GM21737 (cell line): ENCODE measurements around the gene SCYGR1.
"Not testable (repeated sequence)": the region's sequence is repeated elsewhere in the genome, so short reads cannot be mapped to it uniquely, and the experiment has no call there.

ENCODE experiments used
- ATAC-seq: cut with Tn5 transposase; IDR thresholded peaks from one replicate; pipeline ENCODE4 v1.9.1; 2021; ENCODE audit warnings: mild to moderate bottlenecking, moderate library complexity; ENCODE audit not compliant: unreplicated experiment

The SCYGR1 gene, protein sequence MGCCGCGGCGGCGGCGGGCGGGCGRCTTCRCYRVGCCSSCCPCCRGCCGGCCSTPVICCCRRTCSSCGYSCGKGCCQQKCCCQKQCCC

DNA sequence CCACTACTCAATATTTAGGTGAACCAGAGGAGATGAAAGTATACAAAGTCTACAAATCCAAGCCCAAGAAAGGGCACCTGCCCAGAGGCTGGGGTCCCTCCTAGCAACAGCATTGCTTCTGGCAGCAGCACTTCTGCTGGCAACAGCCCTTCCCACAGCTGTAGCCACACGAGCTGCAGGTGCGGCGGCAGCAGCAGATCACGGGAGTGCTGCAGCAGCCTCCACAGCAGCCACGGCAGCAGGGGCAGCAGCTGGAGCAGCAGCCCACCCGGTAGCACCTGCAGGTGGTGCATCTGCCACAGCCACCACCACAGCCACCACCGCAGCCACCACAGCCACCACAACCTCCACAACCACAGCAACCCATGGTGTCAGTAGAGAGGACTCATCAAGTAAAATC lies at the start of gene SCYGR1:
SCYGR1 (minus strand) TSS at position 367 of the 400 bp plus-strand sequence; CDS start at position 367, 0 bp downstream.
- not testable (repeated sequence) for ATAC-seq

DNA sequence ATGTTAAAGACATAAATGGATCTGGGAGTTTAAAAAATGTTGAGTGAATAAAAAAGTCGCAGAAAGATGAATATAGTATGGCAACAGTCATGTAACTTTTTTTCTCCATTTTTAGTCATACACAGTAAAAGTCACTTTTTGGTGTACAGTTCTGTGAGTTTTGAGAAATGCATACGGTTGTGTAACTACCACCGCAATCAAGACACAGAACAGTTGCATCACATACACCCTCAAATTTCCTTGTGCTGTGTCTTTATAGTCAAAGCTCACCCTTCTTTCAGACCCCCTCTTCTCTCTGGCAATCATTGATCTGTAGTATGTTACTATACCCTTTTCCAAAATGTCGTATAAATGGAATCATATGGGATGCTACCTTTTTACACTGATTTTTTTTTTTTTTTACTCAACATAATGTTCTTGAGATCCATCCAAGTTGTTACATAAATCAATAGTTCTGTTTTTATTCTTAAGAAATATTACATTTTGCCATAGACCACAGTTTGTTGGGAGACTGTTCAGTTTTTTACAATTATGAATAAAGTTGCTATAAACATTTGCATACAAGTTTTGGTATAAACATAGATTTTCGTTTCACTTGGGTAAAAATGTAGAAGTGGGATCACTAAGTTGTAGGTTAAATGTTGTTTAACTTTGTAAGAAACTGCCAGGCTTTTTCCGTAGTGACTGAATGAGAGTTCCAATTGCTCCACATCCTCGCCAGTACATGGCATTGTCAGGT lies 48.9 kb upstream of the SCYGR1 start:
- no peak for ATAC-seq

DNA sequence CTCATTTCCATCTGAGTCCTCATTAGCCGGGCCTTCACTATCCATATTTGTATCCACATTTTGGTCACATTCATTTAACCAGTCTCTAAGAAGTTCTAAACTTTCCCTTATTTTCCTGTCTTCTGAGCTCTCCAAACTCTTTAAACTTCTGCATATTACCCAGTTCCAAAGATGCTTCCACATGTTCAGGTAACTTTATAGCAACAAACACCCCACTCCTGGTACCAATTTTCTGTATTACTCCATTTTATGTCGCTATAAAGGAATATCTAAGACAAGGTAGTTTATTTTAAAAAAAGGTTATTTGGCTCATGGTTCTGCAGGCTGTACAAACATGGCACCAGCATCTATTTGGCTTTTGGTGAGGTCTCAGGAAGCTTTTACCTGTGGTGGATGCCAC lies 45.4 kb upstream of the SCYGR1 start:
- ATAC-seq: no peak

DNA sequence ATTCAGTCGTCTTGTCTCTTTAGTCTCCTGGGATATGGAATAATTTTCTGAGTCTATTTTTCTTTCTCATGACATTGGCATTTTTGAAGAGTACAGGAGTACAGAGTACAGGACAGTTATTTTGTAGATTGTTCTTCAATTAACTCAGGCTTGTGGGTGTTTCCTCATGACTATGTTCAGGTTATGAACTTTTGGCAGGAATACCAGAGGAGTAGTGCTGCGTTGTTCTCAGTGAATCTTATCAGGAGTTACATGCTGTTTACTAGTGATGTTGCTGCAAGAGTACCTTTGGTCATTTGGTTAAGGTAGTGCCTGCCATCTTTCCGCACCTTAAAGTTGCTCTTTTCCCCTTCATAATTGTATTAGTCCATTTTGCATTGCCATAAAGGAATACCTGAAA lies 42.9 kb upstream of the SCYGR1 start:
- ATAC-seq: no peak

DNA sequence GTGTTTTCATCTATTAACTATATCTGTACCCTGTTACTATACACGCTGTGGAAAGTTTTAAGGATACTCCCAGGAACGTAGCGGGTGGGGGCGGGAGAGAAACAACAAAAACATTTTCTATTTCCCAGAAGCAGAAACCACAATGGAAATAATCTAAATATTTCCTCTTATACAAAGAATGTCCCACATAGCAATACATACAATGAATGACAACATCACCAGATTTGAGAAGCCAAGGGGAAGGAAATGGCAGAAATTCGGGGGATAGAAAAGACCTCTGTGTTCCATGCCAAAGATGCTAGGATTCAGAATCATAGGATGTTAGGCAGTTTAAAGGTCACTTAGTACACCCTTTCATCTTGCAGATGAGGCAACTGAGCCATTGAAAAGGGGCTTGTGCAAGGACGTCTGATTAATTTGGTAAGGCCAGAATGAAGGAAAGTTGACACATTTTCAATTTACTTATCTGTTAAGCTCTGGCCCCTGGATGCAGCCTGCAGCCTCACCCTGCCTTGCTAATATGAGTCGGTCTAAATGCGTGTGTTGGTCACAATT lies 41.1 kb upstream of the SCYGR1 start:
- no peak for ATAC-seq

DNA sequence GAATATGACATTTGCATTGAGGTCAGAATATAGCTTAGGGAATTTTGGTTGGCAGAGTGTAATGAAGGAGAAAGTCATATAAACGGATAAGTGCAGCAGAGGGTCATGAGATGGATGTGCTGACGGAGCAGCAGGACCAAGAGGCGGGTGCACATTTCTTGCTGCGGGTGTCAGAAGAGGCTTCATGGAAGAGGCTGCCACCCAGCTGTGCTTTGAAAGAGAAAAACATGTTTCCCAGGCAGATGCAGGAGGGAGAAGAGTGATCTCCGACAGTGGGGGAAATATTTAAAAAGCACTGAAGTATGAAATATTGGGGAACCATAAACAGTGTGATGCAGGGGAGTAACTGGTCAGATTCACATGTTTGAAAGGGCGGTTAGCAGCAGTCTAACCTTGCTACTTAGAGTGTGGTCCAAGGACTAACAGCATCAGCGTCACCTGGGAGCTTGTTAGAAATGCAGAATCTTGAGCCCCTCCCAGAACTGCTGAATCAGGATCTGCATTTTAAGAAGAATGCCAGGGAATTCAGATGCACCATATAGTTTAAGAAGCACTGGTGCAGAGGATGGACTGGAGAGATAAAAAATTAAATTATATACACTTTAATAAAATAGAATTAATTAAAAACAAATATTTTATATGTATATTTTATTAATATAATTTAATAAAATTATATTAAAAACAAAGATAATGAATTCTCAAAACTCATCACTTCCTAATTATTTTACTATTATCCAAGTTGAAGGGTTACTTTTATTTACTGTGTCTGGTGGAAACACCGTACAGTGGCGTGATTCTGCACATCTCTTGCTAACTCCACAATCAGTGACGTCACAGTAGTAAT lies 36.1 kb upstream of the SCYGR1 start:
- ATAC-seq: no peak

DNA sequence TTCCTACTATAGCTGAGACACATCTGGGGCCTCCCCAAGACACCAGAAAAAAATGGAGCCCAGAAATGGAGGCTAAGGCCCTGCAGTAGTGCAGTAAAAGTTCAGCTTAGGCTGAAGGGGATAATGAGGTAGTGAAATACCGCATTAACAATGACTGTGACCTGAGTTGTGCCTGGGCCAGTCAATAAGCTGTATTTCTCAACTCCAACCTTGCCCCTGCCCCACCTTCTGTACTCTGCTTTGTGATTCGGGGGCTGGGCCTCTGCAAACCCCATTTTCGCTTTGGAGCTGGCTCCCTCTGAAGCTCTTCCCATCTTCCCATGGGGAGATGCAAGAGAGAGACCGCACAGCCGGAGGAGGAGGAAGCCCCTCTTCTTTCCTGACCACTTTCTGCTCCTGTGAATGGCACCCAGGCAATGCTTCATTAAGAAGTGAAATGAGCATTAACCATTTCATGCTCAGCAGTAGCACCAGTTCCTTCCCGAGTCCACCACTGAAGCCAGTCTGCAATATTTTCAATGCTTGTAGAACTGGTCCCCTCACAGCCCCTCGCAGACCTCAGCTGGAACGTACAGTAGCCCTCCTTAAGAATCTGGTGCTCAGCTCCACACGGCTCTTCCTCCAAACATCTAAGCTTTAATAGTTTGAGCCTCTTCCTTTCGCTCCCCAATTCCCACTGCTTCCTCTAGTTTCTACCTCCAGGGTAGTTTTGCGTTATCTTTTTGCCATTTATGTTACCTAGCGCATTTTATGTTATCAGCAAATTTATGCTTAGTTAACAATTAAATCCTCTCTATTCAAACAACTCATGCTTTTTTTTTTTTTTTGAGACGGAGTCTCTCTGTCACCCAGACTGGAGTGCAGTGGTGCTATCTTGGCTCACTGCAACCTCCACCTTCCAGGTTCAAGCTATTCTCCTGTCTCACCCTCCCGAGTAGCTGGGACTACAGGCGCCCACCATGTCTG lies 32.6 kb upstream of the SCYGR1 start:
- ATAC-seq: no peak

DNA sequence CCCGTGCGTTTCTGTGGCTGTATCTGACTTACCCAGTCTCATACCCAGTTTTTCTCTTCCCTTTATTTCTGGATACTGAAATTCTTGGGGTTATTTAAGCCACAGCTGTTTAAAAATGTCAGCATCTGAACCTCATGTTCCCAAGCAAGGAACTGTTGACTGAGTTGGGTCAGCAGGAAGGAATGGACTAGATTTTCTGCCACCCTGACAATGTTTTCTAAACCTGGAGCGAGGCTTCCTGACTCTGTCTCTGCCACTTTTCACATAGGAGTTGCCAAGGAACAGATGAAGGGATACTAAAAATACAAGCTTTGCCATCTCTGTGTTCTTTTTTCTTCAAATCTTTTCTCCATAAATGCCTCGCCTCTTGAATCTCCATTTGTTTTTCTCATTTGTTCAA lies 29.0 kb upstream of the SCYGR1 start:
- no peak for ATAC-seq

DNA sequence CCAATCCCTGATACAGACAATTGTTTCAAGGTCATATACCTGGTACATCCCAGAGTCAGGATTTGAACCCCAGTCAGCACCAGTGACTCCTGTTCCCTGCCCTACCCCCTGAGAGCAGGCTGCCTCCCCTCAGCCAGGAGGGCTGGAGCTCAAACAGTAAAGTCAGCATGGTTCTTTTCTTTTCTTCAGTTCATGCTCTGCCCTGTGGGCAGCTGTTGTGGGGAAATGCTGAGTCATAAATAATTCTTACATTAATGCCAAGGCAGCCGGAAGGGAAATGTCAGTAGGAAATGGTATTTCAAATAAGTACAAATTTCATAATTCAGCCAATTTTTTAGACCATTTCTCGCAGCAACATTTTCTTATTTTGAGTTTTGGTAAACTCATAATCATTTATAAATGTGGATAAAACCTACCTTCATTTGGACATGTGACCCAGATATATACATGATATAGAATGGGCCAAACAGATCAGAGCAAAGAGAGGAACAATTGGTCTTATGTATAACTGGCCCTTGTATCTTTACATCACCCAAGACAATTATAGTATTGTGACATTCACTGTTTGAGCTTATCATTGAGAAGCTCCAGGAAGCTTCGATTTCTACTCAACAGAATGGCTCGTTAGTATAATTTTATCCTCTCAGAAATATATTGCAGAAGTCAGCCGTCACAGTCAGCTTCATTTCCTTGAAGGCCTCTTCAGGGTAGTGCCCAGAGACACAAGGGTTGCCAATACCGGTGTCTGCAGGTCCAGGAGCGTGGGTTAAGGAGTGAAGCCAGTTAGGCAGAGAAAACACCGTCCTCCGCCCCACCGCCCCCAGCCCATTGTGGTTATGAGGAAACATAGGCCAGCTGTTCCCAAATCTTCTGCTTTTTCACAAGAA lies 28.0 kb upstream of the SCYGR1 start:
- ATAC-seq: no peak

DNA sequence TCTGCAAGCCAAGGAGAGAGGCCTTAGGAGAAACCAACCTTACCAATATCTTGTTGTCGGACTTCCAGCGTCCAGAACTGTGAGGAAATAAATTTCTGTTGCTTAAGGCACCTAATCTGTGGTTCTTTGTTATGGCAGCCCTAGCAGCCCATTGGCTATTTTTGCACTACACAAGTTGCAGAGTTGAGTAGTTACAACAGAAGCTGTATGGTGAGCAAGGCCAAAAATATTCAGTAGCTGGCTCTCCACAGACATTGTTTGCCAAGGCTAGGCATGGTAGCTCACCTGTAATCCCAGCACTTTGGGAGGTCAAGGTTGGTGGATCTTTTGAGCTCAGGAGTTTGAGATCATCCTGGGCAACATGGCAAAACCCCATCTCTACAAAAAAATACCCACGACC lies 27.1 kb upstream of the SCYGR1 start:
- no peak for ATAC-seq

DNA sequence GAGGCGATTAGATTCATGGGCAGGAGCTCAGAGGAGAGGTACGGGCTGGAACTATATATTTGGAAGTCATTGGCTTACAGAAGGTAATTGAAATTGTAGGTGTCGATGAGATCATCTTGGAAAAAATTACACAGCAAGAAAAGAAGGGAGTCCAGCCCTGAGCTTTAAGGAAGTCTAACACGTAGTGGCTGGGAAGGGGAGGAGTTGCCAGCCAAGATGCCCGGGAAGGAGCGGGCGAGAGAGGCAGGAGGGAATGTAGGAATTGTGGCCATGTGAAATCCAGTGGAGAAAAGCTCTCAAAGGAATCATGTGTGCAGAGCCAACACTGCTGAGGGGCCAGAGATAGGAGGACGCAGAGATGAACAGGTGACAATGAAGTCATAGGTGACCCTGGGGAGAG lies 25.6 kb upstream of the SCYGR1 start:
- no peak for ATAC-seq

DNA sequence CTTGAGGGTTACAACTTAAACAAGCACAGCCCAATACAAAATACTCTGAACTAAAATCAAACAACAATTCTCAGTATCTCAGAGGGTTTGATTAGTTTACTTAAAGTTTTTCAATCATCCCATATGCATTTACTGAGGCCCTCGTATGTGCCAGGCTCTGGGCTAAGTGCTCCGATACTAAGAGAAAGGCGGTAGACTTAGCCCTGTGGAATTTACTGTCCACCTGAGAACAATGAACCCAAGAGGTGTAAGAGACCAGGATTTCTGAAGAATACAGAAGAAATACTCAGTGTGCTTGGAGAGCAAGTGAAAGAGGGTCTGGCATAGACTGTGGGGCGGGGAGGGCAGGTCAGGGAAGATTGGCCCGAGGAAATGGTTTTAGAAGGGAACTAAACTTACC lies 25.1 kb upstream of the SCYGR1 start:
- ATAC-seq: no peak

DNA sequence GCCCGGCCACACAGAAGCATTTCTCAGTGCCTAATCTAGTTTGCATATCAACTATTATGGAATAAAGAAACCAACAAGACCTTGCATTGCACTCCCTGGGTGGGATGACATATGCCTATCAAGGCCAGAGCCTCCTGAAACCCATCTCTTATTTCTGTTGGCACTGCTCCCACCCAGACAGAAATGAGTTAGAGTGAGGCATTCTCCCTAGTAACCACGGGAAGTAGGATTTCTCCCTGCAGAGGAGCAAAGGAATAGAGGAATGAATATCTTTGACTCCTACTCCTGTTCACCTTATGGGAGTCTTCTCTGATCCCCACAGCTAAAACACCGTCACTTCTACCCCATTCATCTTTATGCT lies 24.2 kb upstream of the SCYGR1 start:
- no peak for ATAC-seq

DNA sequence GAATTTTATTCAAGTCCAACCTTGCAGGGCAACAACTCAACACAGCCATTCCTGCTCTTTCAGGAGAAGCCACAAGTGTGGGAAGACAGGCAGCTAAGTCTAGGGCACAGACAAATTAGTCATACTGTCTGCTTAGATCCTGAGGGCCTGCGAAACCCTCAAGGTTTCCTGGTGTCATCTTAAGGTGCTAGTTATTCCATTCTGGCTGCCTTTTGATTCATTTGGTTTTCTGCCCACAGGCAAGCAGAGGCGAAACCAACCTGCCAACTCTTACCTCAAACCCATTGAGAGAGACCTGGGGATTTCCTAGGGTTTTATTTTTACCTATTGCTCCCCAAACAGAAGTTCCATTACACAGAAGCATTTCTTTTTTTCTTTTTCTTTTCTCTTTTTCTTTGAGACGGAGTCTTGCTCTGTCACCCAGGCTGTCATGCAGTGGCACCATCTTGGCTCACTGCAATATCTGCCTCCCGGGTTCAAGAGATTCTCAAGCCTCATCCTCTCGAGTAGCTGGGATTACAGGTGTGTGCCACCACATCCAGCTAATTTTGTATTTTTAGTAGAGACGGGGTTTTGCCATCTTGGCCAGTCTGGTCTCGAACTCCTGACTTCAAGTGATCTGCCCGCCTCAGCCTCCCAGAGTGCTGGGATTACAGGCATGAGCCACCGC lies 23.7 kb upstream of the SCYGR1 start:
- ATAC-seq: peak; percentile 68

DNA sequence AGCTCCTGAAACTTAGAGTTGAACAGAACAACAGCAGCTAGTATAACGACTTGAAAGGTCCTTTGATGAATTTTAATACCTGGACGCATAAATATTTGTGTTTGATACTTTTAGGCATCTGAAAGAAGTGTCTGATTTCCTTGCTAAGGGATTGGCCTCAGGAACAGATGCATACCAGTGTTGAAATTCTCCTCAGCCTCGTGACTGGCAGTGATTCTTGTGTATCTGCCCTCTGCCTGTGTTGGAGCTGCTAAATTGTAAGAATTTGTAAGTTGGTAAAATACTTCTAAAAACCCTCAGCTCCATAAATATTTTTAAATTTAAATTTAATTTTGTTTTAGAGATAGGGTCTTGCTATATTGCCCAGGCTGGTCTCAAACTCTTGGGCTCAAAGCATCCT lies 22.4 kb upstream of the SCYGR1 start:
- no peak for ATAC-seq

DNA sequence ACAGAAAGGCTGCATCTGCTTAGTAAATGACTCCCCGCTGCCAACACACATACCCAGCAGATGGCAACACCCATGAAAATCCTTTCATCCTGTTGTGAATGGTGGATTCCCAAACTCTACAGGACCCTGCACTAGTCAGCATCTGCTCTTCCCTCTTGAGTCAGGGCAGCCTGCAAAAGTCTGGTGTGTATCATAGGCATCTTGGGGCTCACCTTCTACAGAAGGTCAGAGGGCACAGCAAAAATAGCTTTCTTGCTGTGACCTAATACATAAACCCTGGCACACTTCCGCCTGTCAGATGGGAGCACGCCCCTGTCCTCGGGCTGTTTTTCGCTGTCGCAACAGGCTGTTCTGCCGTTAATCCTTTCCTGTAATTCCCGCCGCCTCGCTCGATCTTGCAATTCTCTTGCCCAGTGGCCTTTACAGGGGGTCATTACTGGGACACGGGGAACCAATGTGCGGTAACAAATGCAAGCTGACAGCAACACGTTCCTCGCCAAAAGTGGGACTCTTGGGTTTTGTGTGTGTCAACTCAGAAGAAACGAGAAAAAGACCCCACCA lies 19.9 kb upstream of the SCYGR1 start:
- no peak for ATAC-seq

DNA sequence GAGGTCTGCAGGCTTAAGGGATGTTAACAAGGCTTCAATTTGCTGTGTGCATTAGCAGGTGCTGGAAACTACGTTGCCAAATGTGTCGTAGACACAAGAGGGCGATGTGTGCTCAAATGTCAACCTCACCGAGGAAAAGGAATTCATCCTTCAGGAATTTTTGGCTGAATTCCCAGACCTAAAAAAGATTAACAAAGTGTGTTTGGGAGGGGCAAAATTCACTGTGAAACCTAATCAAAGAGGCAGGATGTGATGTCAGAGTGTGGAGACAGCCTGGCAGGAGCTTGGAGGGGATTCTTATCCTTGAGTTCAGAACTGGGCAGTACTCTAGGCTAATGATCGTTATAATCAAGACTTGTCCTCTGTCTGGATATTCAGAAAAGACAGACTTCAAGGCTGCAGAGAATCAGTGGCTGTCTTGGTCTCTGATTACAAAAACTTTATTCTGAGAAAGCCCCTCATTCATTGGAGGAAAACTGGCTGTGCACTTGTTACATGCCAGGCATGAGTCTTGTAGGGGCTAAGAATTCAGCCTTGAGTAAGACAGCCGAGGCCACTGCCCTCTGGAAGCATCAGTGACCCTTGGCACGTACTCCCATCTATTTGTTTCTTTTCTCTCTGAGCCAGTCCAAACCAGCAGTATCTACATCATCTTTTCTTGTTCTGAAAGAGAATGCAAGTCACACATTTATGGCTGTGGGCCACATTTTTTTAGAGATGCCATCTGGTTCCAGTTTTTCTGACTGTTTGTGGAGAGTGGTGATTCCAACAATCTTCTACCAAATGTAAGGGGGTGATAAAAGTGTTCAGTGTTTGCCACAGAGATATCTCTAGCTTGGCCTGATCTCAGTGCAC lies 18.7 kb upstream of the SCYGR1 start:
- ATAC-seq: peak; percentile 59
